ENCODE data around the gene P2RX5.

DNA sequence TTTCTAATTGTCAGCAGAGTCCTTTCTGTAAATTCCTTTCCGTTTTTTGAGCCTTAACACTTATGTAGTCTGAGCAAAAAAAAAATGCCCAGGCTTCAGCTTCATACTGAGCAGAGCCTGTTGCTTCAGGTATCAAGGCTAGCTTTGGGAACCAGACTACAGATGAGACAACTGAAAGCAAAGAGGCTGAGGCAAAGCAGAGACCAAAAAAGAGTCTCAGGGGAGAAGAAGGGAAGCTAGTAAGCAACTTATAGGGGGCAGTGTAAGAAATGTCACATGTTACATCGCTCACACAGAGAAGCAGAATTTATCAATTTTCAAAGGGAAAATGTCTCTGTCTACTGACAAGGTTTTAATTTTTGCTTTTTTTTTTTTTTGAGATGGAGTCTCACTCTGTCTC, 31.1 kb upstream of the P2RX5 start:
- TF ChIP-seq, protein P1, sequence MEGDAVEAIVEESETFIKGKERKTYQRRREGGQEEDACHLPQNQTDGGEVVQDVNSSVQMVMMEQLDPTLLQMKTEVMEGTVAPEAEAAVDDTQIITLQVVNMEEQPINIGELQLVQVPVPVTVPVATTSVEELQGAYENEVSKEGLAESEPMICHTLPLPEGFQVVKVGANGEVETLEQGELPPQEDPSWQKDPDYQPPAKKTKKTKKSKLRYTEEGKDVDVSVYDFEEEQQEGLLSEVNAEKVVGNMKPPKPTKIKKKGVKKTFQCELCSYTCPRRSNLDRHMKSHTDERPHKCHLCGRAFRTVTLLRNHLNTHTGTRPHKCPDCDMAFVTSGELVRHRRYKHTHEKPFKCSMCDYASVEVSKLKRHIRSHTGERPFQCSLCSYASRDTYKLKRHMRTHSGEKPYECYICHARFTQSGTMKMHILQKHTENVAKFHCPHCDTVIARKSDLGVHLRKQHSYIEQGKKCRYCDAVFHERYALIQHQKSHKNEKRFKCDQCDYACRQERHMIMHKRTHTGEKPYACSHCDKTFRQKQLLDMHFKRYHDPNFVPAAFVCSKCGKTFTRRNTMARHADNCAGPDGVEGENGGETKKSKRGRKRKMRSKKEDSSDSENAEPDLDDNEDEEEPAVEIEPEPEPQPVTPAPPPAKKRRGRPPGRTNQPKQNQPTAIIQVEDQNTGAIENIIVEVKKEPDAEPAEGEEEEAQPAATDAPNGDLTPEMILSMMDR (conservative IDR thresholded peaks at IDR 0.05; ENCODE audit: low read depth in 2 of 2), result no peak
- TF ChIP-seq POLR2AphosphoS5 (IDR thresholded peaks at IDR 0.05; ENCODE audit: low read depth), result no peak
- no peak for TF ChIP-seq CREB1 (CRISPR knock-in tag; IDR thresholded peaks at IDR 0.05; ENCODE audit: low read depth)
- TF ChIP-seq EZH2 (IDR thresholded peaks at IDR 0.05; ENCODE audit: low read depth, unreplicated experiment), result no peak
- no peak for TF ChIP-seq EZH2phosphoT487 (IDR thresholded peaks at IDR 0.05; ENCODE audit: unreplicated experiment)
- no peak for TF ChIP-seq JUNB (IDR thresholded peaks at IDR 0.05; ENCODE audit: unreplicated experiment)
- TF ChIP-seq NANOG (IDR thresholded peaks at IDR 0.05; ENCODE audit: borderline replicate concordance), result no peak
- TF ChIP-seq, protein P2, sequence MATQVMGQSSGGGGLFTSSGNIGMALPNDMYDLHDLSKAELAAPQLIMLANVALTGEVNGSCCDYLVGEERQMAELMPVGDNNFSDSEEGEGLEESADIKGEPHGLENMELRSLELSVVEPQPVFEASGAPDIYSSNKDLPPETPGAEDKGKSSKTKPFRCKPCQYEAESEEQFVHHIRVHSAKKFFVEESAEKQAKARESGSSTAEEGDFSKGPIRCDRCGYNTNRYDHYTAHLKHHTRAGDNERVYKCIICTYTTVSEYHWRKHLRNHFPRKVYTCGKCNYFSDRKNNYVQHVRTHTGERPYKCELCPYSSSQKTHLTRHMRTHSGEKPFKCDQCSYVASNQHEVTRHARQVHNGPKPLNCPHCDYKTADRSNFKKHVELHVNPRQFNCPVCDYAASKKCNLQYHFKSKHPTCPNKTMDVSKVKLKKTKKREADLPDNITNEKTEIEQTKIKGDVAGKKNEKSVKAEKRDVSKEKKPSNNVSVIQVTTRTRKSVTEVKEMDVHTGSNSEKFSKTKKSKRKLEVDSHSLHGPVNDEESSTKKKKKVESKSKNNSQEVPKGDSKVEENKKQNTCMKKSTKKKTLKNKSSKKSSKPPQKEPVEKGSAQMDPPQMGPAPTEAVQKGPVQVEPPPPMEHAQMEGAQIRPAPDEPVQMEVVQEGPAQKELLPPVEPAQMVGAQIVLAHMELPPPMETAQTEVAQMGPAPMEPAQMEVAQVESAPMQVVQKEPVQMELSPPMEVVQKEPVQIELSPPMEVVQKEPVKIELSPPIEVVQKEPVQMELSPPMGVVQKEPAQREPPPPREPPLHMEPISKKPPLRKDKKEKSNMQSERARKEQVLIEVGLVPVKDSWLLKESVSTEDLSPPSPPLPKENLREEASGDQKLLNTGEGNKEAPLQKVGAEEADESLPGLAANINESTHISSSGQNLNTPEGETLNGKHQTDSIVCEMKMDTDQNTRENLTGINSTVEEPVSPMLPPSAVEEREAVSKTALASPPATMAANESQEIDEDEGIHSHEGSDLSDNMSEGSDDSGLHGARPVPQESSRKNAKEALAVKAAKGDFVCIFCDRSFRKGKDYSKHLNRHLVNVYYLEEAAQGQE (IDR thresholded peaks at IDR 0.05; ENCODE audit: unreplicated experiment), result no peak
- TF ChIP-seq, protein P3, sequence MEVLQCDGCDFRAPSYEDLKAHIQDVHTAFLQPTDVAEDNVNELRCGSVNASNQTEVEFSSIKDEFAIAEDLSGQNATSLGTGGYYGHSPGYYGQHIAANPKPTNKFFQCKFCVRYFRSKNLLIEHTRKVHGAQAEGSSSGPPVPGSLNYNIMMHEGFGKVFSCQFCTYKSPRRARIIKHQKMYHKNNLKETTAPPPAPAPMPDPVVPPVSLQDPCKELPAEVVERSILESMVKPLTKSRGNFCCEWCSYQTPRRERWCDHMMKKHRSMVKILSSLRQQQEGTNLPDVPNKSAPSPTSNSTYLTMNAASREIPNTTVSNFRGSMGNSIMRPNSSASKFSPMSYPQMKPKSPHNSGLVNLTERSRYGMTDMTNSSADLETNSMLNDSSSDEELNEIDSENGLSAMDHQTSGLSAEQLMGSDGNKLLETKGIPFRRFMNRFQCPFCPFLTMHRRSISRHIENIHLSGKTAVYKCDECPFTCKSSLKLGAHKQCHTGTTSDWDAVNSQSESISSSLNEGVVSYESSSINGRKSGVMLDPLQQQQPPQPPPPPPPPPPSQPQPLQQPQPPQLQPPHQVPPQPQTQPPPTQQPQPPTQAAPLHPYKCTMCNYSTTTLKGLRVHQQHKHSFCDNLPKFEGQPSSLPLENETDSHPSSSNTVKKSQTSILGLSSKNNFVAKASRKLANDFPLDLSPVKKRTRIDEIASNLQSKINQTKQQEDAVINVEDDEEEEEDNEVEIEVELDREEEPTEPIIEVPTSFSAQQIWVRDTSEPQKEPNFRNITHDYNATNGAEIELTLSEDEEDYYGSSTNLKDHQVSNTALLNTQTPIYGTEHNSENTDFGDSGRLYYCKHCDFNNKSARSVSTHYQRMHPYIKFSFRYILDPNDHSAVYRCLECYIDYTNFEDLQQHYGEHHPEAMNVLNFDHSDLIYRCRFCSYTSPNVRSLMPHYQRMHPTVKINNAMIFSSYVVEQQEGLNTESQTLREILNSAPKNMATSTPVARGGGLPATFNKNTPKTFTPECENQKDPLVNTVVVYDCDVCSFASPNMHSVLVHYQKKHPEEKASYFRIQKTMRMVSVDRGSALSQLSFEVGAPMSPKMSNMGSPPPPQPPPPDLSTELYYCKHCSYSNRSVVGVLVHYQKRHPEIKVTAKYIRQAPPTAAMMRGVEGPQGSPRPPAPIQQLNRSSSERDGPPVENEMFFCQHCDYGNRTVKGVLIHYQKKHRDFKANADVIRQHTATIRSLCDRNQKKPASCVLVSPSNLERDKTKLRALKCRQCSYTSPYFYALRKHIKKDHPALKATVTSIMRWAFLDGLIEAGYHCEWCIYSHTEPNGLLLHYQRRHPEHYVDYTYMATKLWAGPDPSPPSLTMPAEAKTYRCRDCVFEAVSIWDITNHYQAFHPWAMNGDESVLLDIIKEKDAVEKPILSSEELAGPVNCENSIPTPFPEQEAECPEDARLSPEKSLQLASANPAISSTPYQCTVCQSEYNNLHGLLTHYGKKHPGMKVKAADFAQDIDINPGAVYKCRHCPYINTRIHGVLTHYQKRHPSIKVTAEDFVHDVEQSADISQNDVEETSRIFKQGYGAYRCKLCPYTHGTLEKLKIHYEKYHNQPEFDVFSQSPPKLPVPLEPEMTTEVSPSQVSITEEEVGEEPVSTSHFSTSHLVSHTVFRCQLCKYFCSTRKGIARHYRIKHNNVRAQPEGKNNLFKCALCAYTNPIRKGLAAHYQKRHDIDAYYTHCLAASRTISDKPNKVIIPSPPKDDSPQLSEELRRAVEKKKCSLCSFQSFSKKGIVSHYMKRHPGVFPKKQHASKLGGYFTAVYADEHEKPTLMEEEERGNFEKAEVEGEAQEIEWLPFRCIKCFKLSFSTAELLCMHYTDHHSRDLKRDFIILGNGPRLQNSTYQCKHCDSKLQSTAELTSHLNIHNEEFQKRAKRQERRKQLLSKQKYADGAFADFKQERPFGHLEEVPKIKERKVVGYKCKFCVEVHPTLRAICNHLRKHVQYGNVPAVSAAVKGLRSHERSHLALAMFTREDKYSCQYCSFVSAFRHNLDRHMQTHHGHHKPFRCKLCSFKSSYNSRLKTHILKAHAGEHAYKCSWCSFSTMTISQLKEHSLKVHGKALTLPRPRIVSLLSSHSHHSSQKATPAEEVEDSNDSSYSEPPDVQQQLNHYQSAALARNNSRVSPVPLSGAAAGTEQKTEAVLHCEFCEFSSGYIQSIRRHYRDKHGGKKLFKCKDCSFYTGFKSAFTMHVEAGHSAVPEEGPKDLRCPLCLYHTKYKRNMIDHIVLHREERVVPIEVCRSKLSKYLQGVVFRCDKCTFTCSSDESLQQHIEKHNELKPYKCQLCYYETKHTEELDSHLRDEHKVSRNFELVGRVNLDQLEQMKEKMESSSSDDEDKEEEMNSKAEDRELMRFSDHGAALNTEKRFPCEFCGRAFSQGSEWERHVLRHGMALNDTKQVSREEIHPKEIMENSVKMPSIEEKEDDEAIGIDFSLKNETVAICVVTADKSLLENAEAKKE (CRISPR knock-in tag; IDR thresholded peaks at IDR 0.05), result no peak
- TF ChIP-seq, protein P4, sequence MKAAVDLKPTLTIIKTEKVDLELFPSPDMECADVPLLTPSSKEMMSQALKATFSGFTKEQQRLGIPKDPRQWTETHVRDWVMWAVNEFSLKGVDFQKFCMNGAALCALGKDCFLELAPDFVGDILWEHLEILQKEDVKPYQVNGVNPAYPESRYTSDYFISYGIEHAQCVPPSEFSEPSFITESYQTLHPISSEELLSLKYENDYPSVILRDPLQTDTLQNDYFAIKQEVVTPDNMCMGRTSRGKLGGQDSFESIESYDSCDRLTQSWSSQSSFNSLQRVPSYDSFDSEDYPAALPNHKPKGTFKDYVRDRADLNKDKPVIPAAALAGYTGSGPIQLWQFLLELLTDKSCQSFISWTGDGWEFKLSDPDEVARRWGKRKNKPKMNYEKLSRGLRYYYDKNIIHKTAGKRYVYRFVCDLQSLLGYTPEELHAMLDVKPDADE (IDR thresholded peaks at IDR 0.05), result no peak

All from GM23338 (cell line).